CD1c-positive myeloid dendritic cell (primary cell): ENCODE measurements around the gene LCTL.
A peak's percentile ranks its signal among the peaks of the same experiment; 100 is the strongest.
"Not testable (repeated sequence)": the region's sequence is repeated elsewhere in the genome, so short reads cannot be mapped to it uniquely, and the experiment has no call there.

Source experiments
- DNase-seq: peaks from one replicate; pipeline ENCODE4 v3.0.0-alpha.2; 2016; ENCODE audit errors: extremely low spot score

LCTL gene

GRCh38 chr15:66591322-66591862, 25.6 kb upstream of the LCTL start:
- no peak for DNase-seq

GRCh38 chr15:66590435-66590834, 24.6 kb upstream of the LCTL start:
- DNase-seq: no peak

GRCh38 chr15:66589429-66589828, 23.6 kb upstream of the LCTL start:
- not testable (repeated sequence) for DNase-seq

GRCh38 chr15:66588971-66589370, 23.2 kb upstream of the LCTL start:
- no peak for DNase-seq

GRCh38 chr15:66588537-66588936, 22.7 kb upstream of the LCTL start:
- no peak for DNase-seq

- DNase-seq: no peak
Measured at GRCh38 chr15:66587749-66588148, 22.0 kb upstream of the LCTL start.

GRCh38 chr15:66587020-66587419, 21.2 kb upstream of the LCTL start:
- no peak for DNase-seq

- DNase-seq: no peak
Measured at GRCh38 chr15:66586155-66586976, 20.6 kb upstream of the LCTL start.

- peak; percentile 40 for DNase-seq
Measured at GRCh38 chr15:66581972-66582537, 16.3 kb upstream of the LCTL start.

- DNase-seq: peak; percentile 33
Measured at GRCh38 chr15:66580643-66581042, 14.8 kb upstream of the LCTL start.

- peak; percentile 83 for DNase-seq
Measured at GRCh38 chr15:66578286-66578875, 12.6 kb upstream of the LCTL start.

GRCh38 chr15:66574596-66574950, 8.8 kb upstream of the LCTL start:
- DNase-seq: no peak

GRCh38 chr15:66573719-66574595, 8.2 kb upstream of the LCTL start:
- peak; percentile 61 for DNase-seq

GRCh38 chr15:66573348-66573718, 7.5 kb upstream of the LCTL start:
- no peak for DNase-seq

- no peak for DNase-seq
Measured at GRCh38 chr15:66572146-66572545, 6.3 kb upstream of the LCTL start.

GRCh38 chr15:66570842-66571478, 5.2 kb upstream of the LCTL start:
- DNase-seq: peak; percentile 23

- DNase-seq: no peak
Measured at GRCh38 chr15:66570327-66570726, 4.5 kb upstream of the LCTL start.

GRCh38 chr15:66569461-66570137, 3.8 kb upstream of the LCTL start:
- DNase-seq: no peak

- no peak for DNase-seq
Measured at GRCh38 chr15:66567897-66568296, 2.1 kb upstream of the LCTL start.

- peak; percentile 77 for DNase-seq
Measured at GRCh38 chr15:66566963-66567531, 1.2 kb upstream of the LCTL start.
